Chondrocyte (in vitro differentiated cells): ENCODE data around the gene LDB1. TPM values are rescaled to one million over a fixed set of nuclear protein-coding genes. Genes with fewer than 3 reads are reported as not detected.

Source experiments
- DNase-seq: peaks from one replicate; pipeline ENCODE4 v3.0.0; 2021; ENCODE audit warnings: mixed read lengths, low spot score
- H3K27ac Mint-ChIP-seq: one replicate; pipeline ENCODE4 v1.8.0; 2021; ENCODE audit warnings: mild to moderate bottlenecking, moderate library complexity, mixed read lengths; ENCODE audit not compliant: unreplicated experiment
- H3K27me3 Mint-ChIP-seq: 2 replicates; pipeline ENCODE4 v1.8.0; 2021; ENCODE audit warnings: low read depth, mixed read lengths
- H3K36me3 Mint-ChIP-seq: 2 replicates; pipeline ENCODE4 v1.8.0; 2021; ENCODE audit warnings: low read depth, mixed read lengths
- H3K4me1 Mint-ChIP-seq: 2 replicates; pipeline ENCODE4 v1.8.0; 2021; ENCODE audit warnings: low read depth, mild to moderate bottlenecking, mixed read lengths
- H3K4me3 Mint-ChIP-seq: one replicate; pipeline ENCODE4 v1.8.0; 2021; ENCODE audit warnings: mild to moderate bottlenecking, moderate library complexity, mixed read lengths; ENCODE audit not compliant: unreplicated experiment
- H3K9me3 Mint-ChIP-seq: 2 replicates; pipeline ENCODE4 v1.8.0; 2021; ENCODE audit warnings: low read depth, mixed read lengths
- CTCF ChIP-seq: fragments of 200-600 bp; sonication (generic); IDR thresholded peaks from 2 replicates; pipeline ENCODE4 v1.5.0; 2021; ENCODE audit warnings: antibody characterized with exemption, mild to moderate bottlenecking, moderate library complexity
- long read RNA-seq: library from polyadenylated mRNA; stranded (forward); transcript quantifications from one replicate; pipeline ENCODE4 v2.0.0, GENCODE V29; 2021
- total RNA-seq: library from RNA; stranded (reverse); gene quantifications from 3 replicates; pipeline ENCODE4 v1.2.1, GENCODE V29; 2021

The LDB1 gene
- 64.6 to 73.9 TPM (median 65.7 TPM) in 3 replicates for total RNA-seq
- long read RNA-seq, partial matches to known transcripts = 11 of 17 reads
- long read RNA-seq, other reads (novel, unspliced or antisense) = 4 of 17 reads

- Mint-ChIP-seq H3K36me3 (no peaks in the 10 kb centered on the region), H3K4me1 (peaks cover 53% of the 10 kb centered on the region), H3K9me3 (no peaks in the 10 kb centered on the region), H3K27me3 (no peaks in the 10 kb centered on the region), H3K27ac (peak within 1 kb of the TSS; percentile 99), H3K4me3 (peak within 1 kb of the TSS; percentile 81)
- DNase-seq = no peak
- TF ChIP-seq CTCF = peak; percentile 48
These were observed at the start of gene LDB1 for GRCh38 chr10:102120142-102120990. Gene LDB1 (minus strand): TSS chr10:102120368. CDS start chr10:102120110, 258 bp downstream.

GRCh38 chr10:102167861-102168260, 47.7 kb upstream of the LDB1 start:
- H3K27ac Mint-ChIP-seq = no peak overlapping the region
- H3K36me3 Mint-ChIP-seq = peaks cover 2% of the 10 kb centered on the region
- peaks cover 5% of the 10 kb centered on the region for H3K4me1 Mint-ChIP-seq
- no peak overlapping the region for H3K4me3 Mint-ChIP-seq
- no peak for TF ChIP-seq CTCF
- no peaks in the 10 kb centered on the region for H3K27me3 Mint-ChIP-seq
- no peaks in the 10 kb centered on the region for H3K9me3 Mint-ChIP-seq
- DNase-seq = no peak

GRCh38 chr10:102163342-102163989, 43.3 kb upstream of the LDB1 start:
- TF ChIP-seq CTCF = no peak
- Mint-ChIP-seq H3K9me3 (no peaks in the 10 kb centered on the region), H3K27me3 (no peaks in the 10 kb centered on the region), H3K4me3 (no peak overlapping the region), H3K27ac (no peak overlapping the region), H3K36me3 (peaks cover 28% of the 10 kb centered on the region), H3K4me1 (no peaks in the 10 kb centered on the region)
- DNase-seq = no peak

GRCh38 chr10:102159831-102160230, 39.7 kb upstream of the LDB1 start:
- H3K27ac Mint-ChIP-seq = no peak overlapping the region
- H3K4me3 Mint-ChIP-seq = no peak overlapping the region
- no peak for DNase-seq
- no peaks in the 10 kb centered on the region for H3K9me3 Mint-ChIP-seq
- H3K27me3 Mint-ChIP-seq = no peaks in the 10 kb centered on the region
- H3K36me3 Mint-ChIP-seq = peaks cover 35% of the 10 kb centered on the region
- H3K4me1 Mint-ChIP-seq = no peaks in the 10 kb centered on the region
- TF ChIP-seq CTCF = no peak

- Mint-ChIP-seq H3K27me3 (no peaks in the 10 kb centered on the region), H3K27ac (no peak overlapping the region), H3K4me3 (no peak overlapping the region), H3K36me3 (peaks cover 35% of the 10 kb centered on the region), H3K4me1 (no peaks in the 10 kb centered on the region), H3K9me3 (no peaks in the 10 kb centered on the region)
- TF ChIP-seq CTCF = no peak
- no peak for DNase-seq
These were observed 39.0 kb upstream of the LDB1 start for GRCh38 chr10:102159051-102159597.
